ENCODE measurements around the gene FKBP8.

The FKBP8 gene

DNA sequence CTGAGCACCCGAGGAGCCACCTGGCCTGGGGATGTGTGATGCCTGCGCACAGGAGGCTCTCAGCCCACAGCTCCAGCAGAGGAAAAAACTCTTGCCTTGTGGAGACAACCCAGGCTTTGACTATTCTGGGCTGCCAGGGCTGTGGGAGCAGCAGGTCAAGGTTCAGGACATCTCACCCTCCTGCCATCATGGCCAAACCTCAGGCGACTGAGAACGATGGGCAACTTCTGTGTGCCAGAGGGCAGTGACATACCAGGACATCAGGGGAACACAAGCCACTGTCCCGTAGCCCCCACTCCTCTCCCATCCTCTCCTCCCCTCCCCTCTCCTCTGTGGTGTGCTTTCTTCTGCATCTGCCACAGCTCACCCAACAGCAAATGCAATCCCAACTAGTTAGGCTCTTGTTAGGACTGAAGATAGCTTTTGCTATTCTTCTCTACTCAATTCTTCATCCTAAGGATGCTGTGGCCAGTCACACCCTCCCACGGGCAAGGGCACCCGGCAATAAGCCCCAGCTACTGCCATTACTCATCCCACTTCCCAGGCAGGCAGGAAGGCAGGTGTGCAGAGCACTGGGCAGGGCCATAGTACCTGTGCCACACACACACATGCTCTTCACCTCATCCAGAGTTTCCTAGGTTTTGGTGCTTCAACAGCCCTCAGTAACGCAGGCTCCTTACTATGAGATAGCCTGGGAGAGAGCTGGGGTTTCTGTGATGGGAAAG is 38.3 kb downstream of the FKBP8 start:
- no peak for TF ChIP-seq CREB5 (CRISPR knock-in tag; IDR thresholded peaks at IDR 0.05; ENCODE audit: low read depth)
- no peak for TF ChIP-seq ZFP30 (CRISPR knock-in tag; IDR thresholded peaks at IDR 0.05)
- TF ChIP-seq ZNF8 (CRISPR knock-in tag; IDR thresholded peaks at IDR 0.05): no peak
- TF ChIP-seq ESRRG (CRISPR knock-in tag; IDR thresholded peaks at IDR 0.05): no peak
- no peak for TF ChIP-seq BACH2 (CRISPR knock-in tag; IDR thresholded peaks at IDR 0.05; ENCODE audit: borderline replicate concordance)
- no peak for TF ChIP-seq ZNF565 (CRISPR knock-in tag; conservative IDR thresholded peaks at IDR 0.05; ENCODE audit: low read depth)
- no peak for TF ChIP-seq ZC3H10 (CRISPR knock-in tag; IDR thresholded peaks at IDR 0.05)
- no peak for ATAC-seq

DNA sequence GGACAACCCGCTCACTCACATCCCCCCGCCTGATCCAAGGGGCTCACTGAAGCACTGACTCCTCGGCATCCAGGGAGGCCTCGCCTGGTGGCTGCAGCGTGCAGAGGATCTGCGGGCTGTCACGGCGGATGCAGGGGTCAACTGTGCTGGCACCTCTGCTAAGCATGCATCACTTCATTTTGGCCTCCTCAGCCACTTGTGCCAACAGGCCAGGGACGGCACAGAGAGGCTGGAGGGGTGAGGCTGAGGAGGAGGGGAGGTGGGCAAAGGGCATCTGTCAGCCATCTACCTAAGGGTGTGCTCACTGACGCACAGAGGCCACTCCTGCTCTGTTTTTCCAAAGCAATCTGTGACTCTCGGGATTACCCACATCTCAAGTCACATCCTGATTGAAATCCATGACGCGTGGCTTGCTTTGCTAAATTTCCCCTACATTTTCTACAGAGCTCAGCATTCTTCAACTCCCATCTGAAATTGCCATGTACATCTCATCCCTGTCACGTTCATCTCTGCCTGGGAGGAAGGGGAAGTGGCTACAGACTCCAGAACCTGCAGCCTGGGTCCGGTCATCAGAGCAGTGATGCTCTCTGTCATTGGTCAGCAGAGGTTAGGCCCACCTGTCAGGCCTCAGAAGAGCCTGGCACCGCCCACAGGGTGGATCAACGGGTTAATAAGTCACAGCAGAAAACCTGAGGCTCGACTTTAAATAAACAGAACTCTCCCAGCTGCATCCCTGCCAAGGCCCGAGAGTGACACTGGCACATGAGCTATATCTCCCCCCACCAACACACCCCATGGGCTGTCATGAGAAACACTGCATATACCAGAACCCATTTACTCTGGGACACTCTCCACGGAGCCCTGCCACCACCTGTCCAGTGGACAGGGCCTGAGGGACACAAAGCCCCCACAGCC is 39.1 kb downstream of the FKBP8 start:
- TF ChIP-seq, protein P1, sequence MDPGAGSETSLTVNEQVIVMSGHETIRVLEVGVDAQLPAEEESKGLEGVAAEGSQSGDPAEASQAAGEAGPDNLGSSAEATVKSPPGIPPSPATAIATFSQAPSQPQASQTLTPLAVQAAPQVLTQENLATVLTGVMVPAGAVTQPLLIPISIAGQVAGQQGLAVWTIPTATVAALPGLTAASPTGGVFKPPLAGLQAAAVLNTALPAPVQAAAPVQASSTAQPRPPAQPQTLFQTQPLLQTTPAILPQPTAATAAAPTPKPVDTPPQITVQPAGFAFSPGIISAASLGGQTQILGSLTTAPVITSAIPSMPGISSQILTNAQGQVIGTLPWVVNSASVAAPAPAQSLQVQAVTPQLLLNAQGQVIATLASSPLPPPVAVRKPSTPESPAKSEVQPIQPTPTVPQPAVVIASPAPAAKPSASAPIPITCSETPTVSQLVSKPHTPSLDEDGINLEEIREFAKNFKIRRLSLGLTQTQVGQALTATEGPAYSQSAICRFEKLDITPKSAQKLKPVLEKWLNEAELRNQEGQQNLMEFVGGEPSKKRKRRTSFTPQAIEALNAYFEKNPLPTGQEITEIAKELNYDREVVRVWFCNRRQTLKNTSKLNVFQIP (CRISPR knock-in tag; IDR thresholded peaks at IDR 0.05; ENCODE audit: borderline replicate concordance, low read depth): no peak
- no peak for TF ChIP-seq ISL1 (CRISPR knock-in tag; IDR thresholded peaks at IDR 0.05)
- TF ChIP-seq PPARA (CRISPR knock-in tag; IDR thresholded peaks at IDR 0.05; ENCODE audit: borderline replicate concordance): no peak
- no peak for TF ChIP-seq ZFP3 (CRISPR knock-in tag; IDR thresholded peaks at IDR 0.05)
- TF ChIP-seq ESRRG (CRISPR knock-in tag; IDR thresholded peaks at IDR 0.05): no peak
- TF ChIP-seq ZFP30 (CRISPR knock-in tag; IDR thresholded peaks at IDR 0.05): no peak
- TF ChIP-seq SNAI2 (CRISPR knock-in tag; IDR thresholded peaks at IDR 0.05): no peak
- TF ChIP-seq OSR1 (CRISPR knock-in tag; IDR thresholded peaks at IDR 0.05): no peak
- no peak for TF ChIP-seq TOX (CRISPR knock-in tag; IDR thresholded peaks at IDR 0.05; ENCODE audit: borderline replicate concordance)
- no peak for TF ChIP-seq CSDC2 (CRISPR knock-in tag; IDR thresholded peaks at IDR 0.05)
- no peak for TF ChIP-seq BACH2 (CRISPR knock-in tag; IDR thresholded peaks at IDR 0.05; ENCODE audit: borderline replicate concordance)
- no peak for TF ChIP-seq ZNF70 (CRISPR knock-in tag; IDR thresholded peaks at IDR 0.05)
- TF ChIP-seq ZNF565 (CRISPR knock-in tag; conservative IDR thresholded peaks at IDR 0.05; ENCODE audit: low read depth): no peak
- TF ChIP-seq, protein P2, sequence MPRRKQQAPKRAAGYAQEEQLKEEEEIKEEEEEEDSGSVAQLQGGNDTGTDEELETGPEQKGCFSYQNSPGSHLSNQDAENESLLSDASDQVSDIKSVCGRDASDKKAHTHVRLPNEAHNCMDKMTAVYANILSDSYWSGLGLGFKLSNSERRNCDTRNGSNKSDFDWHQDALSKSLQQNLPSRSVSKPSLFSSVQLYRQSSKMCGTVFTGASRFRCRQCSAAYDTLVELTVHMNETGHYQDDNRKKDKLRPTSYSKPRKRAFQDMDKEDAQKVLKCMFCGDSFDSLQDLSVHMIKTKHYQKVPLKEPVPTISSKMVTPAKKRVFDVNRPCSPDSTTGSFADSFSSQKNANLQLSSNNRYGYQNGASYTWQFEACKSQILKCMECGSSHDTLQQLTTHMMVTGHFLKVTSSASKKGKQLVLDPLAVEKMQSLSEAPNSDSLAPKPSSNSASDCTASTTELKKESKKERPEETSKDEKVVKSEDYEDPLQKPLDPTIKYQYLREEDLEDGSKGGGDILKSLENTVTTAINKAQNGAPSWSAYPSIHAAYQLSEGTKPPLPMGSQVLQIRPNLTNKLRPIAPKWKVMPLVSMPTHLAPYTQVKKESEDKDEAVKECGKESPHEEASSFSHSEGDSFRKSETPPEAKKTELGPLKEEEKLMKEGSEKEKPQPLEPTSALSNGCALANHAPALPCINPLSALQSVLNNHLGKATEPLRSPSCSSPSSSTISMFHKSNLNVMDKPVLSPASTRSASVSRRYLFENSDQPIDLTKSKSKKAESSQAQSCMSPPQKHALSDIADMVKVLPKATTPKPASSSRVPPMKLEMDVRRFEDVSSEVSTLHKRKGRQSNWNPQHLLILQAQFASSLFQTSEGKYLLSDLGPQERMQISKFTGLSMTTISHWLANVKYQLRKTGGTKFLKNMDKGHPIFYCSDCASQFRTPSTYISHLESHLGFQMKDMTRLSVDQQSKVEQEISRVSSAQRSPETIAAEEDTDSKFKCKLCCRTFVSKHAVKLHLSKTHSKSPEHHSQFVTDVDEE (CRISPR knock-in tag; IDR thresholded peaks at IDR 0.05): no peak
- no peak for TF ChIP-seq ZNF8 (CRISPR knock-in tag; IDR thresholded peaks at IDR 0.05)
- no peak for TF ChIP-seq GLIS3 (CRISPR knock-in tag; IDR thresholded peaks at IDR 0.05)
- no peak for ATAC-seq

DNA sequence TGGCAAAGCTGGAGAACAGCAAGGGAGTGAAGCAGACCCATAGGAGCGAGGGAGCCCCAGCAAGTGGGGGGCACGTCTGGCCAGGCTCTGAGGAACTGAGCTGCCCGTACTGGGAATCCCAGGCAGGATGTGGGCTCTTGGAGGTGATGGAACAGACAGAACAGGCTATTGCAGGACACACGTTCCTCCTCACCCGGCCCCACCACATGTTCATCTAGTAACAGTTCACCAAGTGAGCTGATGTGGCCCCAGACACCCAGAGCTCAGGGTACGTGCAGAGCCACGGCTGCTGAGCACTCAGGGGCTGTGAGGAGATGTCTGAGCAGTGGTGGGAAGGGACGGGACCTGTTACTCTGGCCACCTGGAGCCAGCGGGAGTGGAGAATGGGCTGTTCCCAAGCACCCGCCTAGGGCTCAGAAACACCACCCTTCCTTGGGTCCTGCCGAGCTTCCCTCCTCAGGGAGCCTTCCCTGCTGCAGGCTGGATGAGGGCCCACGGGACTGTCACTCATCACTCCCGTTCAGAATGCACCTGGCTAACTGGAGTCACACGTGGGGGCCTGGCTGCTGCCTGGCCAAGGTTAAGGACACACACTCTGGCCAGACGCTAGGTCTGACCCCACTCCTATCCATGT is 39.9 kb downstream of the FKBP8 start:
- TF ChIP-seq, protein P2 (CRISPR knock-in tag; IDR thresholded peaks at IDR 0.05): no peak
- TF ChIP-seq ZNF70 (CRISPR knock-in tag; IDR thresholded peaks at IDR 0.05) (no peak), PPARA (CRISPR knock-in tag; IDR thresholded peaks at IDR 0.05; ENCODE audit: borderline replicate concordance) (no peak), ZFP30 (CRISPR knock-in tag; IDR thresholded peaks at IDR 0.05) (no peak), ZNF8 (CRISPR knock-in tag; IDR thresholded peaks at IDR 0.05) (no peak), ZC3H10 (CRISPR knock-in tag; IDR thresholded peaks at IDR 0.05) (no peak), TCF4 (CRISPR knock-in tag; IDR thresholded peaks at IDR 0.05; ENCODE audit: borderline replicate concordance) (no peak), ZNF565 (CRISPR knock-in tag; conservative IDR thresholded peaks at IDR 0.05; ENCODE audit: low read depth) (no peak), ISL1 (CRISPR knock-in tag; IDR thresholded peaks at IDR 0.05) (no peak), OSR1 (CRISPR knock-in tag; IDR thresholded peaks at IDR 0.05) (no peak), RARB (CRISPR knock-in tag; IDR thresholded peaks at IDR 0.05) (no peak), TOX (CRISPR knock-in tag; IDR thresholded peaks at IDR 0.05; ENCODE audit: borderline replicate concordance) (no peak), ARNTL (CRISPR knock-in tag; IDR thresholded peaks at IDR 0.05; ENCODE audit: borderline replicate concordance, low read depth) (no peak), SNAI2 (CRISPR knock-in tag; IDR thresholded peaks at IDR 0.05) (no peak), ESRRG (CRISPR knock-in tag; IDR thresholded peaks at IDR 0.05) (no peak)
- TF ChIP-seq, protein P3, sequence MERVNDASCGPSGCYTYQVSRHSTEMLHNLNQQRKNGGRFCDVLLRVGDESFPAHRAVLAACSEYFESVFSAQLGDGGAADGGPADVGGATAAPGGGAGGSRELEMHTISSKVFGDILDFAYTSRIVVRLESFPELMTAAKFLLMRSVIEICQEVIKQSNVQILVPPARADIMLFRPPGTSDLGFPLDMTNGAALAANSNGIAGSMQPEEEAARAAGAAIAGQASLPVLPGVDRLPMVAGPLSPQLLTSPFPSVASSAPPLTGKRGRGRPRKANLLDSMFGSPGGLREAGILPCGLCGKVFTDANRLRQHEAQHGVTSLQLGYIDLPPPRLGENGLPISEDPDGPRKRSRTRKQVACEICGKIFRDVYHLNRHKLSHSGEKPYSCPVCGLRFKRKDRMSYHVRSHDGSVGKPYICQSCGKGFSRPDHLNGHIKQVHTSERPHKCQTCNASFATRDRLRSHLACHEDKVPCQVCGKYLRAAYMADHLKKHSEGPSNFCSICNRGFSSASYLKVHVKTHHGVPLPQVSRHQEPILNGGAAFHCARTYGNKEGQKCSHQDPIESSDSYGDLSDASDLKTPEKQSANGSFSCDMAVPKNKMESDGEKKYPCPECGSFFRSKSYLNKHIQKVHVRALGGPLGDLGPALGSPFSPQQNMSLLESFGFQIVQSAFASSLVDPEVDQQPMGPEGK (CRISPR knock-in tag; IDR thresholded peaks at IDR 0.05; ENCODE audit: borderline replicate concordance): no peak
- no peak for ATAC-seq
